SK-N-SH (cell line): ENCODE data around the gene DNM2.

Experiments used
- CTCF ChIP-seq: fragments of 200-600 bp; sonication (generic); IDR thresholded peaks from 2 replicates; pipeline ENCODE4 v1.6.1; 2017; ENCODE audit warnings: antibody characterized with exemption, mild to moderate bottlenecking, moderate library complexity
- EP300 ChIP-seq, 2 experiments: IDR thresholded peaks; 2 replicates each; pipeline versions ENCODE4 v1.4.0 to v1.6.1; 2012; ENCODE audit warnings: borderline replicate concordance in 1 of 2, low read depth in 1 of 2, low read length in 1 of 2
- FOXJ3 ChIP-seq: sonication (generic); formaldehyde crosslinking; IDR thresholded peaks from 2 replicates; pipeline ENCODE4 v1.5.1; 2020; ENCODE audit warnings: mild to moderate bottlenecking, missing genetic modification reagents
- JUND ChIP-seq: IDR thresholded peaks from 2 replicates; pipeline ENCODE4 v1.4.0; 2012
- MAX ChIP-seq: IDR thresholded peaks from 2 replicates; pipeline ENCODE4 v1.4.0; 2012; ENCODE audit warnings: low read depth
- USF1 ChIP-seq: IDR thresholded peaks from 2 replicates; pipeline ENCODE4 v1.4.0; 2012; ENCODE audit warnings: low read depth, borderline replicate concordance

- TF ChIP-seq EP300 (IDR thresholded peaks at IDR 0.05; ENCODE audit: borderline replicate concordance in 1 of 2, low read depth in 1 of 2, low read length in 1 of 2) (no peak), CTCF (no peak), MAX (no peak), USF1 (no peak), FOXJ3 (CRISPR knock-in tag) (no peak), JUND (no peak)
Measured at GRCh38 chr19:10868872-10869547, 151.1 kb downstream of the DNM2 start.
